Subcutaneous adipose tissue (tissue), 4 donors: ENCODE measurements around the gene EPS8L2. TPM values are rescaled to one million over a fixed set of nuclear protein-coding genes. Genes with fewer than 3 reads are reported as not detected.

Source experiments
- total RNA-seq, 4 donors: library from RNA; depleted of rRNA; stranded (reverse); fragments of >200 nt; gene quantifications; one replicate each; pipeline ENCODE4 v1.1.0, GENCODE V29; 2016
- TF ChIP-seq, protein P1 (sequence below): fragments of 450-650 bp; IDR thresholded peaks from one replicate; pipeline ENCODE4 v1.5.1; 2016; ENCODE audit warnings: low read depth, mild to moderate bottlenecking, control low read depth, antibody characterized with exemption, moderate library complexity

The EPS8L2 gene
- total RNA-seq, 4 donors from 2014 or later, result 3.8 to 20.0 (median 9.7) TPM

- TF ChIP-seq, protein P1, sequence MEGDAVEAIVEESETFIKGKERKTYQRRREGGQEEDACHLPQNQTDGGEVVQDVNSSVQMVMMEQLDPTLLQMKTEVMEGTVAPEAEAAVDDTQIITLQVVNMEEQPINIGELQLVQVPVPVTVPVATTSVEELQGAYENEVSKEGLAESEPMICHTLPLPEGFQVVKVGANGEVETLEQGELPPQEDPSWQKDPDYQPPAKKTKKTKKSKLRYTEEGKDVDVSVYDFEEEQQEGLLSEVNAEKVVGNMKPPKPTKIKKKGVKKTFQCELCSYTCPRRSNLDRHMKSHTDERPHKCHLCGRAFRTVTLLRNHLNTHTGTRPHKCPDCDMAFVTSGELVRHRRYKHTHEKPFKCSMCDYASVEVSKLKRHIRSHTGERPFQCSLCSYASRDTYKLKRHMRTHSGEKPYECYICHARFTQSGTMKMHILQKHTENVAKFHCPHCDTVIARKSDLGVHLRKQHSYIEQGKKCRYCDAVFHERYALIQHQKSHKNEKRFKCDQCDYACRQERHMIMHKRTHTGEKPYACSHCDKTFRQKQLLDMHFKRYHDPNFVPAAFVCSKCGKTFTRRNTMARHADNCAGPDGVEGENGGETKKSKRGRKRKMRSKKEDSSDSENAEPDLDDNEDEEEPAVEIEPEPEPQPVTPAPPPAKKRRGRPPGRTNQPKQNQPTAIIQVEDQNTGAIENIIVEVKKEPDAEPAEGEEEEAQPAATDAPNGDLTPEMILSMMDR, result no peak
These were observed 26.5 kb upstream of the EPS8L2 start for GRCh38 chr11:679271-680207.

- TF ChIP-seq, protein P1, result no peak
These were observed 25.6 kb upstream of the EPS8L2 start for GRCh38 chr11:680476-680875.

GRCh38 chr11:680970-681369 lies 25.1 kb upstream of the EPS8L2 start:
- TF ChIP-seq, protein P1, result no peak

DNA sequence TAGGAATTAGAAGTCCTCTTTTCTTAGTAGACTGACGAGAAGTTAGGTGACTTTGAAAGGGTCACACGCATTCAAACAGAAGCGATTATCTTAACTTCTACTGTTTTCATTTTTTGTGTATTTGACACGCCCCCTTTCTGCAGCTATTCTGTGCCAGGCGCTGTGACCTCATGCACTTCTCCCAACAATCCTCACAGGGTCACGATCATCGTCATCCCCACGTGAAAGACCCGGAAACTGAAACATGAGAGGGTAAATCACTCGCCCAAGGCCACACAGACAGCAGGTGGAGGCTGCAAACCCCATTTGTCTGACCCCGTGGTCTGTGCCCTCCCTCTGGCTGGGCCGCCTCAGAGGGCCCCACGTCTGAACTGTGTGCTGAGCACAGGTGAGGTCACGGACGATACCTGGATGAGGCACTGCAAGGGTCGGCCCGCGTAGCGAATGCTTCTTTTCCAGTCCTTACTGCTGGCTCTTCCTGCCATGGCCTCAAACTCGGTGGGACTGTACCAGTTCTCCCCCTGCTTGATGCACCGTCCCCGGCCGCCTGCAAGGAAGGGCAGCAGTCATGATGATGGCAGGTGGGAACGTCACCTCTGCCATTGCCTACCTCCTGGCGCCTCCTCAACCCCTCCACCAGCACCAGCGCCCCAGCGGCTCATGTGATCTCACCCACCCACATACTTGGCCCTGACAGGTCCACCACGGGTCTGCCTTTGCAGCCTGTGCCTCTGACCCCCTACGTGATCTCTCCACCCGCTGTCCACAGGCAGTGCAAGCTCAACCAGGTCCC lies 19.4 kb upstream of the EPS8L2 start:
- TF ChIP-seq, protein P1, result no peak

- TF ChIP-seq, protein P1, result no peak
These were observed 18.3 kb upstream of the EPS8L2 start for GRCh38 chr11:687751-688150.

DNA sequence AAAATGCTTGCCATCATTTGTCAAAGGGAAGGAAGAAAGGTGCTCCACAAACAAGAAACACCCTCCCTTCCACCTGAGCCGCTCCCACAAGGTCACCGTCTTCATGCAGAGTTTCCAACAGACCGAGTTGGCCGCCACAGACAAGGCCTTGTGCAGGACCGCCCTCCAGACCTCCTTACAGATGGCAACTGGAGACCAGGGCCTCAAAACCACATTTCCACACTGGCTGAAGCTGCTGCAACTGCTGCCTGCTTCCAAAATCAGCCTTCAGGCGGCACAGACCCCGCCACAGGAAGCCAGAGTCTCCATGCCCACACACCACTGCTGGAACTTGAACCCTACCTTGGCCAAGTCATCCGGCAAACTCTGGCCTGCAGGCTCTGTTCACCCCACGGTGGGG lies 17.4 kb upstream of the EPS8L2 start:
- TF ChIP-seq, protein P1, result no peak

GRCh38 chr11:689625-690024 lies 16.4 kb upstream of the EPS8L2 start:
- TF ChIP-seq, protein P1, result no peak
